Posterior cingulate gyrus (tissue), 11 donors: ENCODE results near the gene GATA3.

Experiments used
- DNase-seq, 10 donors: peaks; one replicate each; pipeline versions ENCODE4 v3.0.0 to v3.0.0-alpha.2; 2020 to 2021; ENCODE audit warnings: mixed read lengths in 3 of 10
- intact Hi-C: fragments of 100-400 bp; cut with DNase I; formaldehyde crosslinking; loops from one replicate; pipeline ENCODE4 v1.15.1; 2023

GATA3 gene

DNA sequence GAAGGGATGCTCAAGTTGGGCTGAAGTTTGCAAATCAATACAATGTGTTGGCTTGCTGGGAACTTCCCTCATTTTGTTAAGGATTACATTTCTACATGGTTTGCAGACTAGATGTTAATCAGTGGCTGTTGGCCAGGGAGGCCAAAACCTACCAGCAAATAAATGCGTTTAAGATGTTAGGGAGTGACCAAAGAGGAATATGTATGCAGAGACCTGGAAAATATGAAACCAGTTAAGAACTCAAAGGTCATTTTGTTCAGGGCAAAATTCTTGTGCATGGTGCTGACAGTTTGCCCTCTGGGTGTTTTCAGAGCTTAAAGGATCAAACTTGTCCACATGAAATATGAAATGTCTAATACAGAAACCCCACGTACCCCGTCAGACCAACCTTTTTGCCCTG, 30.3 kb downstream of the GATA3 start:
- intact Hi-C loops = no loop called here
- peak in 1 of 10 donors; percentile 5 for DNase-seq

DNA sequence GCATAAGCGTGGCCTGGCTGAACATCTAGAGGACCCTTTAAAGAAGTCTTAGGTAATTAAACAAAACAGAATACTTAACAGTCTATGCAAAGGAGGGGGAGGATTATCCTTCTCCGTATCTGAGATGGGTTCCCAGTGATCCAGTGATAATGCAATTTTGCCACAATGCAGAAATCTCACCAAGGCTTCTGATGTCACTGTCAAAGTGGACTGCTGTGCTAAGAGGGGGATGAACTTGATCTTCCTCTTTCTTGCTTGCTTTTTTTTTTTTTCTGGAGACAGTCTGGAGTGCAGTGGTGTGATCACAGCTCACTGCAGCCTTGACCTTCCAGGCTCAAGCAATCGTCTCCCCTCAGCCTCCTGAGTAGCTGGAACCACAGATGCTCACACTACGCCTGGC, 30.8 kb downstream of the GATA3 start:
- no peak for DNase-seq
- intact Hi-C loops = no loop called here

GRCh38 chr10:8086315-8086714, 31.8 kb downstream of the GATA3 start:
- DNase-seq = peak in 1 of 10 donors; percentile 11
- intact Hi-C loops = no loop called here

GRCh38 chr10:8088504-8088903, 34.0 kb downstream of the GATA3 start:
- no peak for DNase-seq

GRCh38 chr10:8092428-8092827, 37.9 kb downstream of the GATA3 start:
- intact Hi-C loops = no loop called here
- no peak for DNase-seq

More at GRCh38 chr10:8088504-8088903, 34.0 kb downstream of the GATA3 start:
- intact Hi-C loops = no loop called here

DNA sequence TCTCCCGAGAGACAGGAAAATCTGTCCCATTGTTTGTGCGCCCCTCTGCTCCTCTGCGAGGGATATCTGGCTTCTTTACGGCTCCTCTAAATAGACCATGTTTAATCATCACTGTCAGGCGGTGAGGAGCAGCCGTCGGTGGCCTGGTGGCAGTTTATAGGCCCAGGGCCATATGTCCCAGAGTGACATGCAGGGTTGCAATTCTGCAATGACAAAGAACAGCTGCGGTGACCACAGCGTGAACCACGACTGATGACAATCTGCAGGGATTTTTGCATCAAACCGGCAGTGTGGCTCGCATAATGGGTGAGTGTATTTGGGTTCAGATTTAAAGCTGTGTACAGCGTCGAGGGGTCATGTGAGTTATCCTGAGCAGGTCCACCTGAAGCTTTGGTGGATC, 41.5 kb downstream of the GATA3 start:
- DNase-seq = no peak
- intact Hi-C loops = no loop called here

GRCh38 chr10:8096931-8097330, 42.4 kb downstream of the GATA3 start:
- intact Hi-C loops = no loop called here

GRCh38 chr10:8100366-8100765, 45.9 kb downstream of the GATA3 start:
- DNase-seq = no peak
- intact Hi-C loops = no loop called here

More at GRCh38 chr10:8096931-8097330, 42.4 kb downstream of the GATA3 start:
- DNase-seq = no peak

GRCh38 chr10:8102708-8103401, 48.4 kb downstream of the GATA3 start:
- intact Hi-C loops = no loop called here
- DNase-seq = peak in 3 of 10 donors; percentile 12 to 82 (median 24)

DNA sequence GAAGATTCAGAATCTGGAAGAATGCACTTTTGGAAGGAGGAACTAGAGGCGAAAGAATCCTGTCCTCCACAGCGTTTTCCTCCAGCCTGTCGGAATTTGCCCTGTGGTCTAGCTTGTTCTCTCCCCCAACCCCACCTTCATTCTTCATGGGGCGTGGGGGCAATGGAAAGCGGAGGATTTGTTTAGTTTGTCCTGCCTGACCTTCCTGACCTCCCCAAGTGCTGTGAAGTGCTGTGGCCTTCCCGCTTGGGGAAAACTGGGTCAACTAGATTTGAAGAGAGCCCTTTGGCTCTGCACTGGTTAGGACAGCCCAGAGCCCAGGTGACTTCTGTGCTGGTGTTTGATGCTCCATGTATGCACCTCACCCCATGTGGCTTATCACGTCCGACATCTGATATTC, 49.1 kb downstream of the GATA3 start:
- intact Hi-C loops = no loop called here
- no peak for DNase-seq

DNA sequence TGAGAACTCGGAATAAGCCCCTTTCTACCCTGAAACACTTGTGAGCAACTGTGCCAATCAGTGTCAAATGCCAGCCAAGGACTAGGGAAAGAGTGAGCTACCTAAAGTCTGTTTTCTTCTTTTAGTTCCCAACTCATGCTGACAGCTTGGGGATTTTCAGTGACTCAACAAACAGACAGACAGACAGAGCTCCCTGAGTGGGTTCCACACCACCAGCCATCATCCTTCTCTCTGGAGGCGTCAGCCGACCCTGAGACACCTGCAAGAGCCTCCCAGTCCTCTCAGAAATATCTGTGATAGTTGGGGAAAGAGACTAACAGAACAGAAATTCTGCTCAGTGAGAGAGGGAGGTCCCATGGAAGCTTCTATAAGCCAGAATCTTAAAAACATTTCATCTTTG, 49.5 kb downstream of the GATA3 start:
- no peak for DNase-seq
- intact Hi-C loops = no loop called here

DNA sequence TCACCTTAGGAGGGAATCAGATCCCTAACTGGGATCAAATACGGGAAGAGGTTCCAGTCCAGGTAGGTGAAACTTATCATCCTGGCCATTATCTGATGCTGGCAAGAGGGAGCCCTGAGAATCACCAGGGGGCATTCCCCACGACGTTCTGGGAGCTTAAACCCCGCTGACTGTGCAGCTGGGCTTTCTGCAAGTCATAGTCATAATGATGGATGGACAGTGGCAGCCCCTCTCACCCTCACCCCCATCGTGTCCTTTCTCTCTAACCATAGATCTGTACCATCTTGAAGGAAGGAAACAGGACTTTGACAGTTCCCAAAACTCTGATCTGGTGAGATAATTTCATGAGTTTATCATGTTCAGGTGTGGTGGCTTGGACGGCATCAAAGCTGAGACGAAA, 50.2 kb downstream of the GATA3 start:
- intact Hi-C loops = no loop called here
- no peak for DNase-seq

DNA sequence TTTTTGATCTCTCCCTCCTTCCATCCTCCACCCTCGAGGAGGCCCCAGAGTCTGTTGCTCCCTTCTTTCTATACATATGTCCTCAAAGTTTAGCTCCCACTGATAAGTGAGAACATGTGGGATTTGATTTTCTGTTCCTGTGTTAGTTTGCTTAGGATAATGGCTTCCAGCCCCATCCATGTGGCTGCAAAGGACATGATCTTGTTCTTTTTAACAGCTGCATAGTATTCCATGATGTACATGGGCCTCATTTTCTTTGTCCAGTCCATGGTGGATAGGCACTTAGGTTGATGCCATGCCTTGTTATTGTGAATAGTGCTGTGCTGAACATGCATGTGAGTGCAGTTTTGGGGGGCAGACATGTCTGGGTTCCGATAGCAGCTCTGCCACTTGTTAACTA, 51.4 kb downstream of the GATA3 start:
- intact Hi-C loops = no loop called here
- no peak for DNase-seq

- intact Hi-C loops = no loop called here
- DNase-seq = no peak
Observed at GRCh38 chr10:8112230-8112905, 57.9 kb downstream of the GATA3 start.

DNA sequence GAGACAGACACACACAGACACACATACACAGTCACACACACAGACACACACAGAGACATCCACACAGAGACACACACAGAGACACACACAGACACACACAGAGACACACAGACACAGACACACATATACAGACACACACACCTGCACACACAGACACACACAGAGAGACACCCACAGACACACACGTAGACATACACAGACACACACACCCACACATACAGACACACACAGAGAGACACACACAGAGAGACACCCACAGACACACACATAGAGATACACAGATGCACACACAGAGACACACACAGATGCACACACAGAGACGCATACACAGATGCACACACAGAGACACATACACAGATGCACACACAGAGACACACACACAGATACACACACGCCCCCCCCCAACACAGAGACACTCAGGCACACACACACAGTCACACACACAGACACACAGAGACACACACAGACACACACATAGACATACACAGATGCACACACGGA, 58.5 kb downstream of the GATA3 start:
- intact Hi-C loops = no loop called here

DNA sequence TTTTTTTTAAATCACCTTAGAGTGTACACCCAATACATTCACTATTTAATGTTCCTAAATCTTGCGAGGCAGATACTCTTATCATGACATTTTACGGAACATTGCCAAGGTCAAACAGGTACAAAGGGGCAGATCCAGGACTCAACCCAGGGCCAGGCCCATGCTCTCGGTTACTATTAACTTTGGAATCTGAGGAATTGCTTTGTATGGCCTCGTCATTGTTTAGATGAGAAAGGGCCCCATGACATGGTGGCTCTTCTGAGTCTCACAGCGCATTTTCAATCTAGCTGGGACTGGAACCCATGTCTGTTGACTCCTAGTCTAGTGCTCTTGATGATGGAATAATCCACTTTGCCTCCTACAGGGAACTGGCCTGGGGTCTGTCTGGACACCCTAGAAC, 59.1 kb downstream of the GATA3 start:
- no peak for DNase-seq
- intact Hi-C loops = no loop called here

More for the DNA sequence above, 58.5 kb downstream of the GATA3 start:
- no peak for DNase-seq

DNA sequence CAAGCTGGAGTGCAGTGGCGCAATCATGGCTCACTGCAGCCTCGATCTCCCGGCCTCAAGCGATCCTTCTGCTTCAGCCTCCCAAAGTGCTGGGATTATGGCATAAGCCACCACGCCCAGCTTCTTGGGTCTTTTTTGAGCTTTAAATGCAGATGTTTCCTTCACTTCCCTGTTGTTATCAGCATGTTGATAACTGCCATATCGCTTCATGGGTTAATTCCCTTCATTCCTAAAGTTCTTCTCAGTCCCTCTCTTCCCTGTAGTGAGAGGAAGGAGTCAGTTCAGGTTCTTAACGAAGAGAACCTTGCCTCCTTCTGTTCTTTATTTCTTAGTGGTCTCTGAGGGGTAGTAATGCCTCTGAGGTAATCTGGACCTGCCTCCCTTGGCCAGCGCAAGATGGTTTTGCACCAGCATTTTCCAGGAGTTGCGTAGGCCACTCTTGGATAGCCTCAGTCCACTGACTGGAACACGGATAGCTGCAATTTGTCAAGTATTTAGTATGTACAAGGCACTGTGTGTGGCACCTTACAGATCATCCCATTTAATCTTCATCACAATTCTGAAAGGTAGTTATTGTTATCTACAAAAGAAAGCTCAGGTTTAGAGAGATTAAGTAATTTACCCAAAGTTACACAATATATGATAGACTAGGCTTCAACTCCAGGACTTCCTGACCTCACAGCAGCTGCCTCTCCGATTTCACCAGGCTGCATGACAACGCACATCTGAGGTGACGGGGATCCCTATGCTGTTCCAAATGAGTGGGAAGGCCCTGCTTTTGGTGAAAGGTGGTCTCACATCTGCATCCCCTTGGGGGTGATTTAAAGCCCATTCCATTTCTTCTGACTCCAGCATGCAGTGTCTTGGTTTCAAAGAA, 60.5 kb downstream of the GATA3 start:
- DNase-seq = no peak
- intact Hi-C loops = no loop called here

- intact Hi-C loops = no loop called here
- DNase-seq = no peak
Observed at GRCh38 chr10:8115618-8115980, 61.1 kb downstream of the GATA3 start.

DNA sequence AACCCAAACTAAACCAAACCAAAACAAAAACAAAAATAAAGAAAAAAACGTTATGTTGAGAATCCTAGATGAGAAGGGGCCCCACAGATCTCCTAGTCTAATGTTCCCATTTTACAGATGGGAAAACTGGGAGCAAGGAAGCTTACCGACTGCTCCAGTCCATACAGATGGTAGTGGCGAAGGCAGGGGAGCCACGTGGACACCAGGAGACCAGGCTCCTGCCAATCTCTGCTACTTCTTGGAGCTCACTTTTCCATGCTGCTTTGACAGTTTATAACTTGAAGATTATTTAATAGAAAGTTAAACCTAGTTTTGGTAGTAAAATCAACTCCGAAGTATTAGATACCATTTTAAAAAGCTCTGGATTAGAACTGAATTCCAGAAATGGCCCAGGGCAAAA, 62.0 kb downstream of the GATA3 start:
- intact Hi-C loops = no loop called here
- DNase-seq = no peak

DNA sequence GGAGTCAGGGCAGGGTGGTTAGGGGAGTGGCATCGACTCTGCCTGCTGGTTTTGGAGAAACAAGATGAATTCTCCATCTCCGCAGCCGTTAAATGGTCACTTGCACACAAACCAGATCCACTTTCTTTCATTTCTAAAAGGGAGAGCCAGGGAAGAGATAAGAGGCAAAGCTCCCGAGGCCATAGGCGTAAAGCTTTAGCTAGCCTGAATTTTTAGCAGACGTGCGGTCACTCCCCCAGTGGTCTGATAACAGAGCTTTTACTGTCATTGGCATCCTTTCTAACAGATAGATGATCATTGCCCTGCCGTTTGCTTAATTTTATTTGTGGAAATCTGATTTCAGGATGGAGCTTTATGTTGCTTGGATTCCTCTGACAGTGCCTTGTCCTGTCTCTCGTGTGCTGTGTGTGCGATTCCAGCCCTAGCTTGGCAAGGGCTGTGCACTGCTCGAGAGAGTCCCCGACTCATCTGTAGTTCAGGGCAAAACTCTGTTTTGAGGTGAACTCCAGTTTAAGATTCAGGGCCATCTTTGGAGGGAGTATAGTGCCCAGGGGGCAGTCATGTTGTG, 62.5 kb downstream of the GATA3 start:
- no peak for DNase-seq

More for the DNA sequence above, 62.5 kb downstream of the GATA3 start:
- intact Hi-C loops = no loop called here
